NCI-H2107 treated with DMSO at 0.1 percent for 48 hours (cell line): Measurements from ENCODE around the gene ST6GALNAC1.
"Not testable (repeated sequence)": the region's sequence is repeated elsewhere in the genome, so short reads cannot be mapped to it uniquely, and the experiment has no call there.

Source experiments
- DNase-seq: peaks from one replicate; lab custom pipeline; 2025; ENCODE audit not compliant: unreplicated experiment; lab: John Stamatoyannopoulos, UW

The ST6GALNAC1 gene

DNA sequence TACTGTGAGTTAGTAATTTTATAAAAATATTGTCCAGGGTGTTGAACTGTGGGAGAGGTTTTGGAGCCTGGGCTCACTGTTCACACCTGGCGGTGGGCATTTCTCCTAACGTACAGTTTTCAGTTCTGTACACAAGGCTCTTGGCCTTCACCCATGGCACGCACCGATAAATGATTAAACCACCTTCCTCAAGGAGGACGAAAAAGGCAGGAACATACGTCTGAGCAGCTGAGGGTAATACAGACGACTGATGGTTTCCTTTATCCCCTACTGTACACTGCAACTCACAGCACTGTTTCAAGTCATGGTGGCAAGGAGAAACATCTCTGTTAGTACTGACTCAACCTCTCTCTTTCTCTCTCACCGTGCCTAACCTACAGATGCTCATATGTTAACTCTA lies 1.4 kb upstream of the ST6GALNAC1 start:
- DNase-seq, result no peak

DNA sequence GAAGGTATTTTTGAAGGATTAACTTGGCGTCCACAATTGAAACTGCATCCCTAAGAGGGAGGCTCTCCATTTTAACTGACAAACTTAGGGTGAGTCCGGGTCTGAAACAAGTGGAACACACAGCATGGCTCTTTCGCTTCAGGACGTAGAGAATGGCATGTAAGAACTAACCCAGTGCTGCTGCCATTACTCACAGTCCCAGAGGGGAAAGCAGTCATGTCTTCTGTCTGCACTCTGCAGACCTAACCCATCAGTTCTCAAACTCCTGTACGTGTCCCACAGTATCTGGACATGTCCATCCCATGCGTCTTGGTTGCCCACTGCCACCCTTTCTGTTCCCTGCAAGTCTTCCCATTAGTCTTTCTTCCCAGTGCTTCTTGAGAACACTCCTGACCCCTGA lies 563 bp downstream of the ST6GALNAC1 start:
- DNase-seq, result no peak

DNA sequence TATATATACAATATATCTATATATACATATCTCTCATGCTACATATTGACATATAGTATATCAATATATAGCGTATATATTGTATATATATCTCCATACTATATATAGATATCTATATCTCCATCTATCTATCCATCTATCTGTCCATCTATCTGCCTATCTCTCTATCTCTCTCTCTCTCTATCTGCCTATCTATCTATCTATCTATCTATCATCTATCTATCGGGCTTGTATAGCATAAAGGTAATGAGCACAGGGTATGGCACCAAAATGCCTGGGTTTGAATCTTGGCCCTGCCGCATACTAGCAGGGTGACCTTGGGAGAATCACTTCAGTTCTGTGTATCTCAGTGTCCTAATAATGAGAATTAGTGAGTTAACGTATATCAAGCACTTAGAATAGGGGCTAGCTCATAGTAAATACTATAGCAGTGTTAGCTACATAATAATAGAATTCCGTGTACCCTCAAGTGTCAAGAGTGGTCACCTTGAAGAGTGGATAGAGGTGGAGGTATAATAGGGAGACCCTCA lies 1.5 kb downstream of the ST6GALNAC1 start:
- DNase-seq, result no peak

DNA sequence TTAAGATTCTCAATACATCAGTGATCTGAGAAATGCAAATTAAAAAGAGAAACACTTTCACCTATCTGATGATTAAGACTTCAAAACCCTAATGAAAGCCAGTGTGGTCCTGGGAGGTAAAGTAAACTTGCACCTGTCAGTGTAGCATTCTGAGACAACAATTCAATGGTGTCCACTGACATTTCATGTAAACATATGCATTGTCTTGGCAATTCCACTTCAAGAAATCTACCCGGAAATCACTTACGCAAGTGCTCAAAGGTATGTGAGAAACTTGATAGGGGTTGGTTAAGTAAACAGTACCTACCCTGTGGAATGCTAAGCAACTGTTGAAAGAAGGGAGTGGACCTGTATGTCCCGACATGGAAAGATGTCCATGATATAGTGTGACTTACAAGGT lies 2.1 kb downstream of the ST6GALNAC1 start:
- DNase-seq, result peak; percentile 32

DNA sequence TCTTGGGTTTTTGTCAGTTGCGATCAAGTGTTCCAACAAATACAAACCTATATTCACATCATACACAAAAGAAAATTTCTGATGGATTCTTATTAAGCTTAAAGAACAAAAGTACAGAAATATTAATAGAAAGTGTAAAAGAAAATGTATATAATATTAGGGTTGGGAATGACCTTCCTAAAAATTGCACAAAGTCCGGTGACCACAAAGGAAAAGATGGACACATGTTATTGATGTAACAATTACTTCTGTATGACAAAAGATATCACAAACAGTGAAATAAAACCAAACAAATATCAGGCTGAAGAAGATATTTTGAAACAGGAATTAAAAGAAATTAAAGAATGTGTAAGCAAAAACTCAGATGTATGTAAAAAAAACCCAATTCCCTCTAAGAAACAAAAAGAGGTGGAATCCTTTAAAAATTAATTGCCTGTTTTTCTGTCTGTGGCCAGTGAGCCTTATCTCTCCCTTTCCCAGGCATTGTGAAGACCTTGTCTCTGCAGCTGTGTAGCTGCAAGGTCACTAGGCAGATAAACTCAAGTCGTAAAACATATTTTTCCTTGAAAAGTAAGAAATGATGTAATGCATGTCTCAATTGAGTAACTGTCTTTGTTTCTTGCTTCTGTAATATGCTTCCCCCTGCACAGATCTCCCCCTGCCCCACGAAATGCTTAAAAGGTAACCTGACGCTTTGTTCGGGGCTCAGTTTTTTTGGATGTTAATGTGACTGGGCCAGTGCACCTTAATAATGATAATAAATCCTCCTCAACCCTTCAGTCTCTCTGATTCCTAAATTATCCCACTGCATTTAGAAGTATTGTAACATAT lies 2.8 kb downstream of the ST6GALNAC1 start:
- DNase-seq, result no peak

DNA sequence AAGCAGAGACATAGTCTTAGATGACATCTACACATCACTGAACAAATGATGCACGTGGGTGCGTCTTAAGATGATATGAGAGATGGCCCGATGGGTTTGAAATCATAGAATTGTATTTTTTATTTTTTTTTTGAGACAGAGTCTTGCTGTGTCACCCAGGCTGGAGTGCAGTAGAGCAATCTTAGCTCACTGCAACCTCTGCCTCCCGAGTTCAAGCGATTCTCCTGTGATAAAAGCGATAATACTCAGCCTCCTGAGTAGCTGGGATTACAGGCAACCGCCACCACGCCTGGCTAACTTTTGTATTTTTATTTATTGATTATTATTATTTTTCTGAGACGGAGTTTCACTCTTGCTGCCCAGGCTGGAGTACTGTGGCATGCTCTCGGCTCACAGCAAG lies 5.3 kb downstream of the ST6GALNAC1 start:
- DNase-seq, result no peak

DNA sequence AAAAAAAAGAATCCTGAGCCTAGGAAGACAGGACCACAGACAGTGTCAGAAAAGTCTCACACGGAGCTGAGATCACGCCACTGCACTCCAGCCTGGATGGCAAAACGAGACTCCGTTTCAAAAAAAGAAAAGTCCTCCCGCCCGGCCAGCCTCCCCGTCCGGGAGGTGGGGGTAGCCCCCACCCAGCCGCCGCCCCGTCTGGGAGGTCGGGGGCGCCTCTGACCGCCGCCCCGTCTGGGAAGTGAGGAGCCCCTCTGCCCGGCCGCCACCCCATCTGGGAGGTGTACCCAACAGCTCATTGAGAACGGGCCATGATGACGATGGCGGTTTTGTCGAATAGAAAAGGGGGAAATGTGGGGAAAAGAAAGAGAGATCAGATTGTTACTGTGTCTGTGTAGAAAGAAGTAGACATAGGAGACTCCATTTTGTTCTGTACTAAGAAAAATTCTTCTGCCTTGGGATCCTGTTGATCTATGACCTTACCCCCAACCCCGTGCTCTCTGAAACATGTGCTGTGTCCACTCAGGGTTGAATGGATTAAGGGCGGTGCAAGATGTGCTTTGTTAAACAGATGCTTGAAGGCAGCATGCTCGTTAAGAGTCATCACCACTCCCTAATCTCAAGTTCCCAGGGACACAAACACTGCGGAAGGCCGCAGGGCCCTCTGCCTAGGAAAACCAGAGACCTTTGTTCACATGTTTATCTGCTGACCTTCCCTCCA lies 6.9 kb downstream of the ST6GALNAC1 start:
- not testable (repeated sequence) for DNase-seq

DNA sequence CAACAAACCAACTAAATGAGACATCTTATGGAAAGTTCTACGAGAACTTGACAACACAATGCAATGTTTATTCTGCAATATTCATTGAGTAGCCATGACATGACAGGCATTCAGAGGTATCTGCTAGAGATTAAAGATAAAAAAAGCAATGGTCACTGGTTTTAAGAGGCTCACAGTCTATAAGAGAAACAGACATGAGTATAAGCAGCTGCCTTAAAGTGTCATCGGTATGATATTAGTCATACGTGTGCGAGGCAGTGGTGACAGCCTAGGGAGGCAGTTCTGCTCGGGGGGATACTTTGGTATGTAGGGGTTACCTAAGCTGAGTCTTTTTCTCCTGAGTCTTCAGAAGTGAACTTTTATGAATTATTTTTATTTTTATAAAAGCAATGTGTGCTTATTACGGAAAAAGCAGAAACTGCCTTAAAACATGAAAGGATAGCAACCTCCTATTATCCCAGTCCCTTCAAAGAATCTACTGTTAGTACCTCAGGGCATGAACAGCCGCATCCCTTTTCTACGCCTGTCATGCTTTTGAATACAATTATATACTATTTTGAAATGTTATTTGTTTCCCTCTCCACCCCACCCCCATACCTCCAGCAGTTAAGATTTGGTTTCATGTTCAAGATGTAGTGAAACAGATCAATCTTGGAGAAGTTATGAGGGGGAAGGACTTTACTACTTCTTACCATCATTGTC lies 7.7 kb downstream of the ST6GALNAC1 start:
- no peak for DNase-seq

DNA sequence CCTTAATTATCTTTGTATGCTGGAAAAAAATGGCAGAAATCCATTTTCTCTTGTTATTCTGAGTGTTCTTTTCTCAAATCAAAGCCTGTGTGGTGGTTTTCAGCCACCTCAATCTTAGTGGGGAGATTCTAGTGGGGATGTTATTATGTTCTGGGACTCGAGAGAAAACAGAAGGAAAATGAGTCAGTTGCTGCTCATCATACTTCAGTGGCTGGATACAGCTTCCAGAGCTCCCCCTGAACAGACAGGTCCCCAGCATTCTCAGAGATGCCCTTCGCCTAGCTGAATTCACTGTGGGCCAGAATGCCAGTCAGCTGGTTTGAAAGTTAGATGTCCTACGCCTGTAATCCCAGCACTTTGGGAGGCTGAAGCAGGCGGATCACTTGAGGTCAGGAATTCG lies 8.5 kb downstream of the ST6GALNAC1 start:
- no peak for DNase-seq

DNA sequence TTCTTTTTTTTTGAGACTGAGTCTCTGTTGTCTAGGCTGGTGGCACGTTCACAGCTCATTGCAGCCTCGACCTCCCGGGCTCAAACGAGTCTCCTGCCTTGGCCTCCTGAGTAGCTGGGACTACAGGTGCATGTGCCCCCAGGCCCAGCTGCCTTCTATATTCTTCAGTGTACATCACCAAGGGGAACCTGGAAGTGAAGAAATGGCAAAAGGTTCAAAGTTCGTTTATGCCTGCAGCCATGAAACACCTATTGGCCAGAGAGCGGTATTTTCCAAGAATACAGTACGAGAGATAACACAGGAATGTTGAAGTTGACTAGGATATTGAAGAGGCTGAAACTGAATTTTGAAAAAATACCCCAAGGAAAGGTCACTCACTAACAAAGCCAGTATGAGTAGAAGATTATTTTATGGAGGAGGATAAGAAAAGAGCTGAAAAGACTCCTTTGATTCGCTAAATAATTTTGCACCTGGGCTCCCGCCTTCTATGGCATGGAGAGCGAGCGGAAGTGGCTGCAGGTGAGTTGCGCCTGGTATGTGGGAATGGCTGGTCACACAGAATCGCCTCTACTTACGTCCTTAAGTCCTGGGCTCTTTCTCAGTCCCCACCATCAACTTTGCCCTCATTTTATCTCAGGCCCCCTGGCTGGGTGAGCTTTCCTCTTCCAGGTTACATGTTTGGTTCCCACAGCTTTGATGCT lies 9.8 kb downstream of the ST6GALNAC1 start:
- DNase-seq, result no peak

DNA sequence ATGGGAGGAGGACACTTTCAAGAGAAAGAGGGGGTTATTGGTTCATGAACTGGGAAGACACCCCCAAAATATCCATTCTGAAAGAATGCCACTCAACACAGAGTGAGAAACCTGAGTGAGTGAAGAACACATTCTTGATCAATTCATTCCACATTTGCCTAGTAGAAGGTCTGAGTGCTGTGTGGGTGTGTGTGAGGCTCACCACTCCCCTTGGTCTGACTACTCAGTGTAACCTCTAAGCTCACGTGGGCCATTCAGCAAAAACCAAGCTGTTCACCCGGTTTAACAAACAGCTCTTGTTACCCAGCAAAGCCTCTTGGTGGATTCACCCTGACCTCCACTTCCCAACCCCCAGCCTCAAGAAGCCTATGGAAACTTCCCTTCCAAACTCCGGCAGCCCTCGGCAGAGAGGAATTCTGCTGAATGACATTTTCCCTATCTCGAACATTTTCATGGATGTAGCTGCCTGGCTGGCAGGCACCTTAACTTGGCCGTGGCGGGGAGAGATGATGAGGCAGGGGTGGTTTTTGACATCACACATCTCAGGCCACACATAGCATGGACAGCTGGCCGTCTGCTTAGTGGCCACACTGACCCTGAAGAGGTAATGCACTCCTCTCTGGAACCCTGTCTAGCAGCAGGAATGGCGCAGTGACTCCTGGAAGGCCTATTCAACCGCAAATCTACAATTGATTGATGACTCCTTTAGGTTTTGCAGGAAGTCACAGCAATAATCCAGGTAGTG lies 11.6 kb downstream of the ST6GALNAC1 start:
- DNase-seq, result no peak

DNA sequence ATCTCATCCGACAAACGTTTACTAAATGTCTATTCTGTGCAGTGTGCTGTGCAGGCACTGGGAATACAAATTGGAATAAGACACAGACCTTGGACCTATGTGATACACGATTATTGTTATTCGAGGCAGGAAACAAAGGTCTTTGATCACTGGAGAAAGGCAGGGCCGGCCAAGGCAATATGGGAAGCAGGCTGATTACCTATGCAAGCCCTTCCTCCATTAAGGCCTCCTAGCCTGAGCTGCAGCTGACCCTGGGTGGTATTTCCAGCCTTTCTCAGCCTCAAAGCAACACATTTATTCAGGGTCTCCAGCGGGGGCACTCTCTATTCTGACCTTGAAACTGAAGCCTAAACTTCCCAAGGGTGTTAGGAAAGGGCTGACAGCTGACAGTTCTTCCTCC lies 13.4 kb downstream of the ST6GALNAC1 start:
- DNase-seq, result no peak

DNA sequence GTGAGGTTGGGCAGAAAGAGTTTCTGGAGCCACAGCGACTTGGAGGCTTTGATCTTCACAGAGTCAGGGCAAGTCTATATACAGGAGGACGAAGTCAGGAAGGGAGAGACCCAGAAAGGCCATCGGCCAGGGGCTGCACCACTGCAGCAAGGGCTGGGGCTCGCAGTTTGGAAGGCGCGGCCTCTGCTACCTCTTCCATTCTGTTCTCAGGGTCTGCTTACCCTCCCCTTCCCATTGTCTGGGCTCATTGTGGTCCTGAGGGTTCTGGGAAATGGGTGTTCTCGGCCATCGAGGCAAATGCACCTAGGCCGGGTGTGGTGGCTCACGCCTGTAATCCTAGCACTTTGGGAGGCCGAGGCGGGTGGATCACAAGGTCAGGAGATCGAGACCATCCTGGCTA lies 16.0 kb downstream of the ST6GALNAC1 start:
- no peak for DNase-seq

DNA sequence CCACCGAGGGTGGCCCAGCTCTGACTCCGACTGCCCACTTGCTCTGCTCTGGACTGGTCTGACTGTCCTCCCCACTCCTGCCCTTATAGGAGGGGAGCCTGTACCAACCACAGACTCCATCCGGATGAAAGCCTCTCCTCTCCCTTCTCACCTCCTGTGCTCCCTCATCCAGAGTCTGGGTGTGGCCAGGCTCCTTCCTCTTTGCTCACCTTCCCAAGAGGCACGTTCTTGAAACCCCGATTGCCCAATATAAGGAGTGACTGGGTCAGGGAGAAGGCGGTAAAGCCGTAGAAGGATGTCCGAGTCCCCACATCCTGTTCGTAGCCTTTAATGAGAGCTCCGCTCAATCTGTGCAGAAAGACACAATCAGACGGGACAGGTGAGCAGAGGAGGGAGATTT lies 17.1 kb downstream of the ST6GALNAC1 start:
- DNase-seq, result no peak

DNA sequence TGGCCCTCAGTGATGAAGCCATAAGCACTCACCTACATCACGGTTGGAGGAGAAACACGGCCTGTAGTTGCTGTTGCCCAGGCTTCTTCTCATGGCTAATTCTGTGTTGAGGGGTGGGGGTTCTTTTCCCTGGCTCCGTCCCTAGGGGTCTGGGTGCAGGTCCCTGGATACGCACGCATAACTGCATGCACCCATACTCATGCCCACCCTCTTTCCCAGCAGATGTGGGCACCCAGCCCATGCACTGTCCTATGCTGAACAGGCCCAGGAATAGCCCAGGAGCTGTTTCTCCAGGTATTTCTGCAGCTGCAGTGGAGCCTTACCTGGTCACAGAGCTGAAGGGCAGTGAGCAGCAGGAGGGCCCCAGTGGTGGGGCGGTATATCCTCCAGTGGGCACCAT lies 18.1 kb downstream of the ST6GALNAC1 start:
- no peak for DNase-seq

DNA sequence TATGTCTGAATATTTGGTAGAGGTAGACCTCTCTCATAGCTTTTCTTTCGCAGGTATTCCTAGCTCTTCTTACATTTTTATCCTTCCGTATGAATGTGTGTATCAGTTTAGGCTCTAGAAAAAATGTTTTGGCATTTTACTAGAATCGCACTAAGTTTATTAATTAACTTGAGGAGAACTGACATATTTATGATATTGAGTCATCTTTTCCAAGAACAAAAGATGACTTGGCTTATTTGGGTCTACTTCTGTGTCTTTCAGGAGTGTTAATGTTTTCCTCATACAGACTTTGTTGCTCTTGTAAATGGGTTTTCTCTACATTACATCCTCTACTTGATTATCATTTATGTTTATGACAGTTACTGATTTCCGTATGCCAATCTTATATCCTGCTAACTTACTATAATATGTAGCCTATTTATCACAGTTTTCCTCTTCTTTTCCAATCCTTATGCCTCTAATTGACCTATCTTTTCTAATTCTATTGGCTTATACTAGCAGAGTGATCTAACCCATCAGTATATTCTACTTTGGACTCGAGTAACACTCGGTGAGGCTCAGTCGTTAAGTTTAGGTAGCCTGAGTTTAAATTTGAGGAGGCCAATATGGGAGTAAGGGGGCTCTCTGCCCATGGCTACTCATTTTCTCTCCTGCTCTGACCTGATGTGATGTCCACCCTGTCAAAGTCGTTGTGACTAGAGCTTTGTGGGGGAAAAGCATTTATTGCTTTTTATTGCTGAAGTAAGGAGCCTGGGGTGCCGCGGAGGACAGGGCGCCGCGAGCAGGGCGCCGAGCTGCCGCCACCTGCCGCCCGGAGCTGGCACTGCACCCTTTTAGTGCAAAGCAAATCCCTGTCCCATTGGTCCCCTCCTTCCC lies 20.0 kb downstream of the ST6GALNAC1 start:
- peak; percentile 52 for DNase-seq

DNA sequence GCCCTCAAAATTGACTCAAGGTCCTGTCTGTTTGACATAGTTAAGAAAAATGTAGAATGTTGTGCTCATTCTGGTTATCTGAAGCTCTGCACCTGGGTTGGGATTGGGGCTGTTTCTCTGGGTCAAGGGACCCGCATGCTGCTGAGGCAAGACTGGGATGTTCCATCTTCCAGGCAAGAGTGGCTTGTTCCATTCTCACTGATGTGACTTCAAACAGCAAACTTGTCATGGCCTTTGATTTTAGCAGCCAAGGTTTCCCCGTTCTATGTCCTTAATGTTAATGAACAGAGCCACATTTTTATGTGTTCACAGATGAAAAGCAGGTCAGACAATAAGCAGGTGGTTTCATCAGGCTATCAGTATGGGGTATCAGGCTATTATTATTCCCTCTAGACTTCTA lies 25.7 kb downstream of the ST6GALNAC1 start:
- DNase-seq, result no peak

DNA sequence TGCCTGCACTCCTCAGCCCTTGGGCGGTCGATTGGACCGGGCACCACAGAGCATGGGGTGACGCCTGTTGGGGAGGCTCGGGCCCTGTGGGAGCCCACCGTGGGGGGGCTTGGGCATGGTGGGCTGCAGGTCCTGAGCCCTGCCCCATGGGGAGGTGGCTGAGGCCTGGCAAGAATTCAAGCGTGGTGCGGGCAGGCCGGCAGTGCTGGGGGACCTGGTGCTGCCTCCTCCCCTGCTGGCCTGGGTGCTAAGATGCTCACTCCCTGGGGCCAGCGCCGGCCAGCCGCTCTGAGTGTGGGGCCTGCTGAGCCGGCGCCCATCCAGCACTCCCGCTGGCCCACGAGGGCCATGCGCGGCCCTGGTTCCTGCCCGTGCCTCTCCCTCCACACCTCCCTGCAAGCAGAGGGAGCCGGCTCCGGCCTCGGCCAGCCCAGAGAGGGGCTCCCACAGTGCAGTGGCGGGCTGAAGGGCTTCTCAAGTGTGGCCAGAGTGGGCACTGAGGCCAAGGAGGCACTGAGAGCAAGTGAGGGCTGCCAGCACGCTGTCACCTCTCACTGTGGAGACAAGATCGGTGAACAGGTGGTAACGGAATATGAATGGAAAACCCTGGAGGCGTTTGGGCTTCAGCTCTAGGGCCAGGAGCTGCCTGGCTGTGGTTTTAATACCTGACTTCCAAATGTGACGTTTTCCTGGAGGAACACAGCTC lies 28.5 kb downstream of the ST6GALNAC1 start:
- DNase-seq, result no peak
